Activated CD4-positive, CD25-positive, alpha-beta regulatory T cell treated with anti-CD3 and anti-CD28 coated beads, Interleukin-2, amount 50 U/mL, for 72 hours (primary cell): ENCODE data around the gene SIL1.
"Not testable (repeated sequence)": the region's sequence is repeated elsewhere in the genome, so short reads cannot be mapped to it uniquely, and the experiment has no call there.

Experiments
- DNase-seq: peaks from one replicate; pipeline ENCODE4 v3.0.0; 2021

Gene SIL1

DNA sequence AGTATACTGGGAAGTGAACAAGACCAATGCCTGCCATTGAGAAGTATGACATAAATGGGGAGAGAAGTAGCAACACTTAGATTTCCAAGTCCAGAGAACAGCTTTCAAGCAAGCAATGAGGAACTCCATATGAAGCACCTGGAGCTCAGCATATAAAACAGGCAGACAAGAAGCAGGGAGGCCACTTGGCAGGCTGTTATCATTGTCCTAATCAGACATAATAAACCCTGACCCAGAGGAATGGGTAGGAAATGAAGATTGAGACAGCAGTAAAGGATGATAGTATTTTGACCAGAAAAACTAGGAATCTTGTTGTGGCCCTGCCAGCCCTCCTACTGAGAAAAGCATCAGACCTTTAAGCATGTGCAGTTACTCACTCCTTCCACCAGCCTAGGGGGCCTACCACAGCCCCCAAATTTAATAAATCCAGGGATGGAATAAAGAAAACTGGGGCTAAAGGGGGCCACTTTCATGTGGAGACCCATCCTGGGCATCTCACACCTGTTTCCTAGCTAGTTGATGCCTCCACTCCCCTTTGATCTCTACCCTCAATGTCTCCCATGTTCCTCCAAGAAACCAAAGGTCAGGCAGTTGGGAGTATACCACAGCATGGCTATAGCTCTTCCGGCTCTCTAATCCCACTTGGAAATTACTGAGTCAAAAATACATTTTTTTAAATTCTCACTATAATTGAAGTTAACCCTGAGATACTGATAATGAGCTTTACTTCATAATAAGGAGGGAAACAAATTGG is 135.1 kb downstream of the SIL1 start:
- DNase-seq, result no peak

- no peak for DNase-seq
Measured at GRCh38 chr5:139061856-139062255, 136.3 kb downstream of the SIL1 start.

GRCh38 chr5:139061274-139061673 is 136.9 kb downstream of the SIL1 start:
- no peak for DNase-seq

DNA sequence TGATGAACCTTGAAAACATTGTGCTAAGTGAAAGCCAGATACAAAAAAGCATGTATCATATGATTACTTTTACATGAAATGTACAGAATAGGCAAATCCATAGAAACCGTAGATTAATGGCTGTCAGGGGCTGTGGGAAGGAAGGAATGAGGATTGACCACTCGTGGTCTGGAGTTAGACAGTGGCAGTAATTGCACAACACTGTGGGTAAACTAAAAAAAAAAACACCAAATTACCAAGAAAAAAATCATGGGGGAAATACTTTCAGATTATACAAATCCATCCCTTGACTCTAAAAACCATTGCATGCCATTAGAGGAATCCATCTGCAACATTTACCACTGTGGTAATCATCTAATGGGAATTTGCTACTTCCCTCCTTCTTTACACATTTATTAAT is 140.0 kb downstream of the SIL1 start:
- DNase-seq, result no peak

DNA sequence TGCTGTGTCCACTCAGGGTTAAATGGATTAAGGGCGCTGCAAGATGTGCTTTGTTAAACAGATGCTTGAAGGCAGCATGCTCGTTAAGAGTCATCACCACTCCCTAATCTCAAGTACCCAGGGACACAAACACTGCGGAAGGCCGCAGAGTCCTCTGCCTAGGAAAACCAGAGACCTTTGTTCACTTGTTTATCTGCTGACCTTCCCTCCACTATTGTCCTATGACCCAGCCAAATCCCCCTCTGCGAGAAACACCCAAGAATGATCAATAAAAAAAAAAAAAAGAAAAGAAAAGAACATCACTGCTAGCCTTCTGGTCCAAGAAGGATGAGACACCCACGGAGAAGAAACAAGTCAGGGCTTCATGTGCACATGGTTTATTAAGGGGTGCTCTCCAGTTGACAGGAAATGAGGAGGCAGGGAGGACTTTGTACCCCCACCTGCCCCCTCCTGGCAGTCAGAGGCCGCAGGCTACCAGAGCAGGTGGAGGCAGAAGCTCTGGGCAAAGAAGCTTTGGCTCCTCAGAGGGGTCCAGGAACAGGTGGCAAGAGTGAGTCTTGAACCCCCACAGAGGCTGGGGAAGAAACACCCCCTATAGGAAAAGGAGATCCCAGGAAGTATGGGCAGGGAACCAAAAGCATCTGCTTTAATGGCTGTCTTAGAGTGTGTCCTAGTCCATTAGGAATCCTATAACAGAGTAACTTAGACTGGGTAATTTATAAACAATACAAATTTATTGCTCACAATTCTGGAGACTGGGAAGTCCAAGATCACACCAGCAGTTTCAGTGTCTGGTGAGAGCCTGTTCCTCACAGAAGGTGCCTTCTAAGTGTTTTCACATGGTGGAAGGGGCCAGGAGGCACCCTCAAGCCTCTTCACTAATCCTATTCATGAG is 140.9 kb downstream of the SIL1 start:
- DNase-seq, result not testable (repeated sequence)

DNA sequence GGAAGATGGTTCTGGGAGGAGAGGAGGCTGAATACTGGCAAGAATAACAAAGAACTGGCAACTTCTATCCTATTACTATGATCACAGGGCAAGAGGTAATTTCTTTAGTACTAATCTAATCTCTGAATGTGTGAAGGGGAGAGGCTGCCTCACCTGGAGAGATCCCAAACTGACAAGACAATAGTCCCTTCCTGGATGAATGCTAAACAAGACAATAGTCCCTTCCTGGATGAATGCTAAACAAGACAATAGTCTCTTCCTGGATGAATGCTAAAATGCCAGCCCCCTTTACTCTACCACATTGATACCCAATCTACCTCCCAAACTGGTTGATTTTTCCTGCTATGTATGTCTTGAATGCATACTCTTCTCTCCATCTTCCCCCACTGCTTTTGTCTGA is 145.2 kb downstream of the SIL1 start:
- no peak for DNase-seq

GRCh38 chr5:139051392-139051791 is 146.8 kb downstream of the SIL1 start:
- DNase-seq, result no peak

- no peak for DNase-seq
Measured at GRCh38 chr5:139050432-139050831, 147.7 kb downstream of the SIL1 start.

GRCh38 chr5:139049780-139050179 is 148.4 kb downstream of the SIL1 start:
- no peak for DNase-seq

GRCh38 chr5:139046551-139046950 is 151.6 kb downstream of the SIL1 start:
- no peak for DNase-seq

- DNase-seq, result no peak
Measured at GRCh38 chr5:139043157-139043905, 154.8 kb downstream of the SIL1 start.

- DNase-seq, result no peak
Measured at GRCh38 chr5:139040081-139040480, 158.1 kb downstream of the SIL1 start.

DNA sequence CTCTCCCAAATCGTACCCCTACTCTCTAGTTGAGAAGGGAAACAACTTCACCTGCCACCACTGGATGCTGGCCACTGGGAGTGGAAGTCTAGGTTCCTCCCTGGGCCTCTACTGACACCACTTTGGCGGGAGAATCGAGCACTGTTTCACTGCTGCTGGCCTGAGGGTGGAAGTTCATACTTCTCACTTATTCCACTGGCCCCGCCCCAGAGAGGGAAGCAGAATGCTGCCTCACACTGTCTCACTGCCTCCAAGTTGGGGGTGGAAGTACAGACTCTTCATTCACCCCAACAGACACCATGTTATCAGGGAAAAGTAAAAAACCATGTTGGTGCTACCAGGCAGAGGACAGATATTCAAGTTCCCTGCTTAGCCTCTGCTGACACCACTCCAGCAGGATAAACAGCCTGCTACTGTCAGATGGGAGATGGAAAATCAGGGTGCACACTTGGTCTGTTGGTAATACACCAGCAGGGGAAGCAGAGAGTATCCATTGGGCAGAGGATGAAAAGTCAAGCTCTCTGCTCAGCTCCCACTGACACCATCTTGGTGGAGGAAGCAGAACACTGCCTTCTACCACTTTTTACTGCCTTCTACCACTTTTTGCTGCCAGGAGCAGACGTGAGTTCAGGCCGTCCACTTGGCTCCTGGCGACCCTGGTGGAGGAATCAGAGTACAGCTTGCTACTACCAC is 159.4 kb downstream of the SIL1 start:
- DNase-seq, result no peak

- no peak for DNase-seq
Measured at GRCh38 chr5:139037732-139038131, 160.4 kb downstream of the SIL1 start.

GRCh38 chr5:139036332-139036731 is 161.8 kb downstream of the SIL1 start:
- DNase-seq, result not testable (repeated sequence)

DNA sequence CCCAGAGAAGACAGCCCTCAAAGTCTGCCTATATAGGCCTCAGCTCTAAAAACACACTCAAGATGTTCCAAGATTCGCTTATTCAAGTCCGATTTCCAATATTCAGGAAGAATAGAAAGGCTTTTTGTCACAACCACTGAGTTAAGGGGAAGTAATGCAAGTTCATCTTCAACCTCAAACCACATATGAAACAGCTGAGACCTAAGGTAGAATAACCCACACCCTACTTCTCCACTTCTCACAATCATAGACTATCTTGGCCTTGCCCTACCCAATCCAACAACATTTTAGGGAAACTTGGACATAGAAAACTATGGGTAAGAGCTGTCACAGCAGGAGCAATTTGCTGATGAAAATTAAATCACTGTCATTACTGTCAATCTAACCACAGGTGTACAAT is 171.0 kb downstream of the SIL1 start:
- no peak for DNase-seq

DNA sequence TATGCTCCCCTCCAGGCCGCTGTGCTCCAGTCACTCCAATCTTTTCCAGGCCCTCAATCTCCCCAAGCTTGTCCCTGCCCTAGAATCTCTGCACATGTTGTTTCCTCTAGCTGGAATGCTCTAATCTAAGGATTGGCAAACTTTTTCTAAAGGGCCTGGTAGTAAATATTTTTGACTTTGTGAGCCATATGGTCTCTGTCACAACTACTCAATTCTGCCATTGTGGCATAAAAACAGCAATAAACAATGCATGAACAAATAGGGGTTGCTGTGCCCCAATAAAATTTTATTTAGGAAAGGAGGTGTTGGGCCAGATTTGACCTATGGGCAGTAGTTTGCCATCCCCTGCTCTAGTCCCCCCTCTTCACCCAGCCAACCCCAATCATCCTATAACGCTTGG is 172.5 kb downstream of the SIL1 start:
- no peak for DNase-seq

DNA sequence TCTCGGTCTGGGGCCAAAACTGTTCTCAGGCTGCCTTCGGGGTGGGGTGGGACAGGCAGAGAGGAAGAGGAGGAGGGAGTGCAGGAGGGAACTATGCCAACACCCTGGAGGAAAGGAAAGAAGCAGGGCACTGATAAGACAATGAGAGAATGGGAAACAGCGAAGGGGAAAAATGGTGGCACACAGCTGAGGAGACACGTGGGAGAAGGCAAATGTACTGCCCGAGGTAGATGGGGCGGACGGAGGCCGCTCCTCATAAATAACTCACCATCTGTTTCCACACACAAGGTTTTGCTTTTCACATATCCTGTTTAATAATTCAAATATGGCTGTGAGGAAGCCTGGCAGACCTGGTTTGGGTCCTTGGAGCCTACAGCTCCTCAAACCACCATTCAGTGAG is 174.9 kb downstream of the SIL1 start:
- no peak for DNase-seq

GRCh38 chr5:139022528-139022927 is 175.6 kb downstream of the SIL1 start:
- DNase-seq, result no peak

GRCh38 chr5:139021346-139021745 is 176.8 kb downstream of the SIL1 start:
- DNase-seq, result no peak

DNA sequence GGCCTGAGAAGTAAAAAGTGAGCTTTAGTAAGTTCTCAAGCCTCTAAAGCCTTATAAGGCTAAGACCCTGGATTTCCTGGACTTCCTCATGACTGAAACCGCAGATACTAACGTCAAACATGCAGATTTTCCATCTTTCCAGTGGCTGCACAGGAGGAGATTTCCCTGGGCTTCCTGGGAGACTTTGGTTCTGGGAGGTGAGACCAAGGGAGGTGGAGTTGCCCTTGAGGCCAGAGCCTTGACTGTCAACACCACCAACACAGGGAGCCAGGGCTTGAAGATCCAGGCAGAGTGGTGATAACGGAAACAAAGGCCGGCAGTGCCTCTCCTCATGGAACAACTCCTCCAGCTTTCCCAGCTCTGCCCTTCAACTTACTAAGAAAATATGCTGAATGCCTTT is 178.3 kb downstream of the SIL1 start:
- DNase-seq, result no peak

GRCh38 chr5:139019211-139019610 is 179.0 kb downstream of the SIL1 start:
- no peak for DNase-seq

DNA sequence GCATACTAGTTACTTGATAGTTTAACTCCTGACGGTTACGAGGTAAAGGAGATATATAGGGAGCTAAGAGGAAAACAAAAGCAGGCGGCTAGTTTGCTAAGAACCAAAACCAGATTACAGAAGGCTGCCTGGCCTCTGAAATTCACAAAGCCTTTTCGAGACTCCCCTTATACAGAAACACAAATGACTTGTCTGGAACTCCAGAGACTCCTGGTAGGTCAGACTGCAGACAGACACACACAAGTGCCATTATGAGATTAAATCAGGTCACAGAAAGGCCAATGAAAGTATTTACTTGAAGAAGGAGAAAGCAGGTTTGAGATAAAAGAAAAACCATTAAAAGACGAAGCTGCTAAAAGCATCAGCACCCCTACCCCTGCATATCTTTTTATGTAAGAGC is 180.5 kb downstream of the SIL1 start:
- no peak for DNase-seq
